Parathyroid adenoma (tissue), 2 donors: ENCODE measurements around the gene ASAP2.

Source experiments
- H2AFZ ChIP-seq: fragments of 300-600 bp; sonication (generic); one replicate; pipeline ENCODE4 v1.7.0; 2017; ENCODE audit warnings: antibody characterized with exemption, mild to moderate bottlenecking
- H3K27ac ChIP-seq: fragments of 300-600 bp; sonication (generic); one replicate; pipeline ENCODE4 v1.7.0; 2017
- H3K27me3 ChIP-seq: fragments of 300-600 bp; sonication (generic); one replicate; pipeline ENCODE4 v1.7.0; 2017; ENCODE audit warnings: low read length; ENCODE audit not compliant: control insufficient read depth, insufficient read depth
- H3K36me3 ChIP-seq: fragments of 300-600 bp; sonication (generic); one replicate; pipeline ENCODE4 v1.7.0; 2017; ENCODE audit warnings: low read length; ENCODE audit not compliant: control insufficient read depth, insufficient read depth
- H3K4me1 ChIP-seq: fragments of 300-600 bp; sonication (generic); one replicate; pipeline ENCODE4 v1.7.0; 2017; ENCODE audit warnings: control low read depth
- H3K4me2 ChIP-seq: fragments of 300-600 bp; sonication (generic); one replicate; pipeline ENCODE4 v1.7.0; 2017; ENCODE audit warnings: low read length
- H3K4me3 ChIP-seq: fragments of 300-600 bp; sonication (generic); one replicate; pipeline ENCODE4 v1.7.0; 2017; ENCODE audit warnings: low read depth, low read length
- H3K79me2 ChIP-seq: fragments of 300-600 bp; sonication (generic); one replicate; pipeline ENCODE4 v1.7.0; 2017; ENCODE audit warnings: control low read depth
- H3K9ac ChIP-seq: fragments of 300-600 bp; sonication (generic); one replicate; pipeline ENCODE4 v1.7.0; 2017; ENCODE audit warnings: mild to moderate bottlenecking
- H3K9me3 ChIP-seq: fragments of 300-600 bp; sonication (generic); one replicate; pipeline ENCODE4 v1.7.0; 2017; ENCODE audit warnings: low read length; ENCODE audit not compliant: control insufficient read depth
- TF ChIP-seq, protein P1 (sequence below): fragments of 300-600 bp; sonication (generic); IDR thresholded peaks from one replicate; pipeline ENCODE4 v1.7.0; 2017; ENCODE audit warnings: antibody characterized with exemption, mild to moderate bottlenecking
- donor health status: primary hyperparathyroidism.

ASAP2 gene

DNA sequence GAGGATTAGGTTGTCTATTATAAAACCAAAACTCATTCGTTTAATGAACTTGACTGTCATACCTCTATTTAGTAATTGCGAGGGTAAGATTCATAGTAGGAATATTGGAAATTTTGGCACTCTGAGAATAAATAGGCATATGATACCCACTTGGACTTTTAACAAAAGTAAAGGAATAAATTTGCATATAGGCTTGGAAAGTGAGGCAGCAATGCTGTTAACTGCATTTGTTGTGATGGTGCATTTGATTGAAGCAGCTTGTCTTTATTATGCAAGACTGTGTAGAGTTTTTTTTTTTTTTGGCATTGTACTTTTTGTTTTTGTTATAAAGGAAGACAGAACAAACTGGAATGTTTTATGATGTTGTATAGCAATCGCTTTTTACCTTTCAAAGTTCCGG, 197.8 kb downstream of the ASAP2 start:
- H3K4me2 ChIP-seq = no peak overlapping the region
- H3K4me3 ChIP-seq = no peak overlapping the region
- TF ChIP-seq, protein P1, sequence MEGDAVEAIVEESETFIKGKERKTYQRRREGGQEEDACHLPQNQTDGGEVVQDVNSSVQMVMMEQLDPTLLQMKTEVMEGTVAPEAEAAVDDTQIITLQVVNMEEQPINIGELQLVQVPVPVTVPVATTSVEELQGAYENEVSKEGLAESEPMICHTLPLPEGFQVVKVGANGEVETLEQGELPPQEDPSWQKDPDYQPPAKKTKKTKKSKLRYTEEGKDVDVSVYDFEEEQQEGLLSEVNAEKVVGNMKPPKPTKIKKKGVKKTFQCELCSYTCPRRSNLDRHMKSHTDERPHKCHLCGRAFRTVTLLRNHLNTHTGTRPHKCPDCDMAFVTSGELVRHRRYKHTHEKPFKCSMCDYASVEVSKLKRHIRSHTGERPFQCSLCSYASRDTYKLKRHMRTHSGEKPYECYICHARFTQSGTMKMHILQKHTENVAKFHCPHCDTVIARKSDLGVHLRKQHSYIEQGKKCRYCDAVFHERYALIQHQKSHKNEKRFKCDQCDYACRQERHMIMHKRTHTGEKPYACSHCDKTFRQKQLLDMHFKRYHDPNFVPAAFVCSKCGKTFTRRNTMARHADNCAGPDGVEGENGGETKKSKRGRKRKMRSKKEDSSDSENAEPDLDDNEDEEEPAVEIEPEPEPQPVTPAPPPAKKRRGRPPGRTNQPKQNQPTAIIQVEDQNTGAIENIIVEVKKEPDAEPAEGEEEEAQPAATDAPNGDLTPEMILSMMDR = no peak
- no peaks in the 10 kb centered on the region for H3K4me1 ChIP-seq
- H2AFZ ChIP-seq = no peak overlapping the region
- H3K9ac ChIP-seq = no peak overlapping the region
- no peaks in the 10 kb centered on the region for H3K27me3 ChIP-seq
- H3K9me3 ChIP-seq = no peaks in the 10 kb centered on the region
- H3K36me3 ChIP-seq = no peaks in the 10 kb centered on the region
- no peak overlapping the region for H3K27ac ChIP-seq
- H3K79me2 ChIP-seq = no peaks in the 10 kb centered on the region

GRCh38 chr2:9405636-9406035, 199.0 kb downstream of the ASAP2 start:
- Histone ChIP-seq H3K4me3 (no peak overlapping the region), H2AFZ (no peak overlapping the region), H3K4me1 (no peaks in the 10 kb centered on the region), H3K36me3 (no peaks in the 10 kb centered on the region), H3K79me2 (no peaks in the 10 kb centered on the region), H3K27ac (no peak overlapping the region), H3K4me2 (no peak overlapping the region), H3K9me3 (no peaks in the 10 kb centered on the region), H3K9ac (no peak overlapping the region), H3K27me3 (no peaks in the 10 kb centered on the region)
- TF ChIP-seq, protein P1 = no peak

- no peak overlapping the region for H3K4me3 ChIP-seq
- H3K4me1 ChIP-seq = no peaks in the 10 kb centered on the region
- no peaks in the 10 kb centered on the region for H3K27me3 ChIP-seq
- no peaks in the 10 kb centered on the region for H3K79me2 ChIP-seq
- no peaks in the 10 kb centered on the region for H3K9me3 ChIP-seq
- H3K9ac ChIP-seq = no peak overlapping the region
- H3K36me3 ChIP-seq = no peaks in the 10 kb centered on the region
- H3K27ac ChIP-seq = no peak overlapping the region
- TF ChIP-seq, protein P1 = no peak
- H2AFZ ChIP-seq = no peak overlapping the region
- H3K4me2 ChIP-seq = no peak overlapping the region
Measured at GRCh38 chr2:9406529-9407362, 200.1 kb downstream of the ASAP2 start.

- Histone ChIP-seq H2AFZ (no peak overlapping the region), H3K9me3 (no peaks in the 10 kb centered on the region), H3K4me2 (no peak overlapping the region), H3K27me3 (no peaks in the 10 kb centered on the region), H3K36me3 (no peaks in the 10 kb centered on the region), H3K4me1 (no peaks in the 10 kb centered on the region), H3K79me2 (no peaks in the 10 kb centered on the region), H3K9ac (no peak overlapping the region), H3K4me3 (no peak overlapping the region), H3K27ac (no peak overlapping the region)
- TF ChIP-seq, protein P1 = no peak
Measured at GRCh38 chr2:9407363-9407811, 200.8 kb downstream of the ASAP2 start.
